HL-60 (cell line): ENCODE measurements around the gene CRIP2.

Experiments
- GABPA ChIP-seq: IDR thresholded peaks from 2 replicates; pipeline ENCODE4 v1.6.1; 2012; ENCODE audit warnings: low read depth
- POLR2AphosphoS5 ChIP-seq: IDR thresholded peaks from 2 replicates; pipeline ENCODE4 v1.6.1; 2012; ENCODE audit warnings: low read depth
- SPI1 ChIP-seq: IDR thresholded peaks from 2 replicates; pipeline ENCODE4 v1.6.1; 2012; ENCODE audit warnings: low read depth, mild to moderate bottlenecking, borderline replicate concordance
- TF ChIP-seq, protein P1 (sequence below): IDR thresholded peaks from one replicate; pipeline ENCODE4 v1.5.1; 2011; ENCODE audit warnings: low read length, control low read depth, inconsistent platforms; ENCODE audit not compliant: insufficient read depth
- TF ChIP-seq, protein P2 (sequence below): IDR thresholded peaks from 2 replicates; pipeline ENCODE4 v1.6.1; 2012; ENCODE audit warnings: low read depth; ENCODE audit not compliant: insufficient replicate concordance

DNA sequence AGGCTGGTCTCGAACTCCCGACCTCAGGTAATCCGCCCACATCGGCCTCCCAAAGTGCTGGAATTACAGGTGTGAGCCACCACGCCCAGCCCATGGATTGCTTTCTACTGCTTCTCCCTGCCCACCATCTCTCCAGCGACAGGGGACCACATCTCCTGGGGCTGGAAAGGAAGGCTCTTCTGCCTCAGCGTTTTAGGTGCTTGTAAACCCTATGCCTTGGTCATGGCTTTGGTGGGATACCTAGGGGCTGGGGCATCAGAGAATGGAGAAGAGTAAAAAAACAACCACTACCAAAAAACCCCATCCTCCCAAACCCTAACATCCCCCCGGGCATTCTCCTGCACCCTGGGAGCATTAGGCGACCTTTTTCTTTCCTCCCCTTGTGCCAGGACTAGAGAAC, 50.7 kb downstream of the CRIP2 start:
- TF ChIP-seq, protein P1, sequence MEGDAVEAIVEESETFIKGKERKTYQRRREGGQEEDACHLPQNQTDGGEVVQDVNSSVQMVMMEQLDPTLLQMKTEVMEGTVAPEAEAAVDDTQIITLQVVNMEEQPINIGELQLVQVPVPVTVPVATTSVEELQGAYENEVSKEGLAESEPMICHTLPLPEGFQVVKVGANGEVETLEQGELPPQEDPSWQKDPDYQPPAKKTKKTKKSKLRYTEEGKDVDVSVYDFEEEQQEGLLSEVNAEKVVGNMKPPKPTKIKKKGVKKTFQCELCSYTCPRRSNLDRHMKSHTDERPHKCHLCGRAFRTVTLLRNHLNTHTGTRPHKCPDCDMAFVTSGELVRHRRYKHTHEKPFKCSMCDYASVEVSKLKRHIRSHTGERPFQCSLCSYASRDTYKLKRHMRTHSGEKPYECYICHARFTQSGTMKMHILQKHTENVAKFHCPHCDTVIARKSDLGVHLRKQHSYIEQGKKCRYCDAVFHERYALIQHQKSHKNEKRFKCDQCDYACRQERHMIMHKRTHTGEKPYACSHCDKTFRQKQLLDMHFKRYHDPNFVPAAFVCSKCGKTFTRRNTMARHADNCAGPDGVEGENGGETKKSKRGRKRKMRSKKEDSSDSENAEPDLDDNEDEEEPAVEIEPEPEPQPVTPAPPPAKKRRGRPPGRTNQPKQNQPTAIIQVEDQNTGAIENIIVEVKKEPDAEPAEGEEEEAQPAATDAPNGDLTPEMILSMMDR = no peak
- TF ChIP-seq, protein P2, sequence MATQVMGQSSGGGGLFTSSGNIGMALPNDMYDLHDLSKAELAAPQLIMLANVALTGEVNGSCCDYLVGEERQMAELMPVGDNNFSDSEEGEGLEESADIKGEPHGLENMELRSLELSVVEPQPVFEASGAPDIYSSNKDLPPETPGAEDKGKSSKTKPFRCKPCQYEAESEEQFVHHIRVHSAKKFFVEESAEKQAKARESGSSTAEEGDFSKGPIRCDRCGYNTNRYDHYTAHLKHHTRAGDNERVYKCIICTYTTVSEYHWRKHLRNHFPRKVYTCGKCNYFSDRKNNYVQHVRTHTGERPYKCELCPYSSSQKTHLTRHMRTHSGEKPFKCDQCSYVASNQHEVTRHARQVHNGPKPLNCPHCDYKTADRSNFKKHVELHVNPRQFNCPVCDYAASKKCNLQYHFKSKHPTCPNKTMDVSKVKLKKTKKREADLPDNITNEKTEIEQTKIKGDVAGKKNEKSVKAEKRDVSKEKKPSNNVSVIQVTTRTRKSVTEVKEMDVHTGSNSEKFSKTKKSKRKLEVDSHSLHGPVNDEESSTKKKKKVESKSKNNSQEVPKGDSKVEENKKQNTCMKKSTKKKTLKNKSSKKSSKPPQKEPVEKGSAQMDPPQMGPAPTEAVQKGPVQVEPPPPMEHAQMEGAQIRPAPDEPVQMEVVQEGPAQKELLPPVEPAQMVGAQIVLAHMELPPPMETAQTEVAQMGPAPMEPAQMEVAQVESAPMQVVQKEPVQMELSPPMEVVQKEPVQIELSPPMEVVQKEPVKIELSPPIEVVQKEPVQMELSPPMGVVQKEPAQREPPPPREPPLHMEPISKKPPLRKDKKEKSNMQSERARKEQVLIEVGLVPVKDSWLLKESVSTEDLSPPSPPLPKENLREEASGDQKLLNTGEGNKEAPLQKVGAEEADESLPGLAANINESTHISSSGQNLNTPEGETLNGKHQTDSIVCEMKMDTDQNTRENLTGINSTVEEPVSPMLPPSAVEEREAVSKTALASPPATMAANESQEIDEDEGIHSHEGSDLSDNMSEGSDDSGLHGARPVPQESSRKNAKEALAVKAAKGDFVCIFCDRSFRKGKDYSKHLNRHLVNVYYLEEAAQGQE = no peak
- TF ChIP-seq POLR2AphosphoS5 = no peak
- TF ChIP-seq GABPA = no peak
- no peak for TF ChIP-seq SPI1
